GM12801 (cell line): ENCODE measurements around the gene ZNF660.

ENCODE experiments used
- TF ChIP-seq, protein P1 (sequence below): IDR thresholded peaks from one replicate; pipeline ENCODE4 v1.5.1; 2011; ENCODE audit warnings: control low read depth; ENCODE audit not compliant: insufficient read length; ENCODE audit errors: extremely low read depth

Gene ZNF660

GRCh38 chr3:44584646-44585501 lies at the start of gene ZNF660:
TSS of gene ZNF660 (plus strand) at chr3:44584964. CDS start at chr3:44594194, 9,230 bp downstream.
- TF ChIP-seq, protein P1, sequence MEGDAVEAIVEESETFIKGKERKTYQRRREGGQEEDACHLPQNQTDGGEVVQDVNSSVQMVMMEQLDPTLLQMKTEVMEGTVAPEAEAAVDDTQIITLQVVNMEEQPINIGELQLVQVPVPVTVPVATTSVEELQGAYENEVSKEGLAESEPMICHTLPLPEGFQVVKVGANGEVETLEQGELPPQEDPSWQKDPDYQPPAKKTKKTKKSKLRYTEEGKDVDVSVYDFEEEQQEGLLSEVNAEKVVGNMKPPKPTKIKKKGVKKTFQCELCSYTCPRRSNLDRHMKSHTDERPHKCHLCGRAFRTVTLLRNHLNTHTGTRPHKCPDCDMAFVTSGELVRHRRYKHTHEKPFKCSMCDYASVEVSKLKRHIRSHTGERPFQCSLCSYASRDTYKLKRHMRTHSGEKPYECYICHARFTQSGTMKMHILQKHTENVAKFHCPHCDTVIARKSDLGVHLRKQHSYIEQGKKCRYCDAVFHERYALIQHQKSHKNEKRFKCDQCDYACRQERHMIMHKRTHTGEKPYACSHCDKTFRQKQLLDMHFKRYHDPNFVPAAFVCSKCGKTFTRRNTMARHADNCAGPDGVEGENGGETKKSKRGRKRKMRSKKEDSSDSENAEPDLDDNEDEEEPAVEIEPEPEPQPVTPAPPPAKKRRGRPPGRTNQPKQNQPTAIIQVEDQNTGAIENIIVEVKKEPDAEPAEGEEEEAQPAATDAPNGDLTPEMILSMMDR: no peak

DNA sequence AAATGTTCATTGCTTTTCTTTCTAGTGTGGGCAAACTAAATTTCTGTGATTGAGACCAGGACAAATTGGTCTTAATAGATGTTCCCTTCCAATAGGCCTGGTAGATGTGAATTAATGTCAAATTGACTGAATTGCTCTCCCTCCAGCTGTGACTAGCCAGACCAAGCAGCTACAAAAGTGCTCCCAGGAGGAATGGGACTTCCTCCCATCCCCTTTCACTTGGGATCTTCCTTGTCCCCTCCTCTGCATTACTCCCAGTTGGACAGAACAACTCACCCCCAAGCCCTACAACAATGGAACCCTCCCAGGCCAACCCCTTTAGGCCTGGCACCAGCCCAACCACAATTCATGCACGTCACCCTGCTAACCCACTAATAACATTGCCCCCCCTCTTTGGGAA lies 49.4 kb upstream of the ZNF660 start:
- TF ChIP-seq, protein P1: no peak

GRCh38 chr3:44554626-44555592 lies 29.9 kb upstream of the ZNF660 start, which contains the start of gene ZKSCAN7:
TSS of gene ZKSCAN7 (plus strand) at chr3:44555193. CDS start at chr3:44557048, 1,855 bp downstream.
- TF ChIP-seq, protein P1: no peak

DNA sequence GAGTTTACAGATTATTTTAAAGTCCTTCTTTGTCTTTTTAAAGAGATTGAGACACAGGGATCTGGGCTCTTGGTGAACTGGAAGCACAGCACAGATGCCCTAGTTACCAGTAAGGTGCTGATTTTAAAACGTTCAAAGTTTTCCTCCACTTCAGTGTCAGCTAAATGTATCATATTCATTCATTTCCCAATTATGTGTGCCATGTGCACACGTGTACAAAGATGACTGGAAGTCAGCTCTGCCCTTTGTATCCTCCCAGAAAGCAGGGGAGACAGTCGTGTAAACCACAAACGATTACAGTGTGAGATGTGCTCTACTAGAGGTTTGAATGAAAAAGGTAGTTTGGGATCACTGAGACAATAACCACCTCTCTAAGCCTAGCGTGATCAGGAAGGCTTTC lies 29.0 kb upstream of the ZNF660 start:
- TF ChIP-seq, protein P1: no peak

DNA sequence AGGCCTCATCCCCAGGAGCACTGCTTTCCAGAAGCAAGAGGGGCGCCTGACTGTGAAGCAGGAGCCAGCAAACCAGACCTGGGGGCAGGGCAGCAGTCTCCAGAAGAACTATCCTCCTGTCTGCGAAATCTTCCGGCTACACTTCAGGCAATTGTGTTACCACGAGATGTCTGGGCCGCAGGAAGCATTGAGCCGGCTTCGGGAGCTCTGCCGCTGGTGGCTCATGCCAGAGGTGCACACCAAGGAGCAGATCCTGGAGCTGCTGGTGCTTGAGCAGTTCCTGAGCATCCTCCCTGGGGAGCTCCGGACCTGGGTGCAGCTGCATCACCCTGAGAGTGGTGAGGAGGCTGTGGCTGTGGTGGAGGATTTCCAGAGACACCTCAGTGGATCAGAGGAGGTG lies 27.7 kb upstream of the ZNF660 start:
- TF ChIP-seq, protein P1: no peak

GRCh38 chr3:44561076-44561475 lies 23.7 kb upstream of the ZNF660 start:
- TF ChIP-seq, protein P1: no peak

- TF ChIP-seq, protein P1: no peak
Measured at GRCh38 chr3:44562147-44562546, 22.6 kb upstream of the ZNF660 start.
